Activated T-cell treated with anti-CD3 and anti-CD28 coated beads, Interleukin-2, amount 50 U/mL, for 4 hours (primary cell): ENCODE measurements around the gene ABCA1. TPM values are rescaled to one million over a fixed set of nuclear protein-coding genes. Genes with fewer than 3 reads are reported as not detected.
"Not testable (repeated sequence)": the region's sequence is repeated elsewhere in the genome, so short reads cannot be mapped to it uniquely, and the experiment has no call there.

Experiments used
- ATAC-seq, 2 donors: fragments of 200-7000 bp; cut with Tn5 transposase; one replicate each; pipeline ENCODE4 v1.10.0; 2021
- DNase-seq: peaks from one replicate; pipeline ENCODE4 v3.0.0-alpha.2; 2020
- H3K27me3 Mint-ChIP-seq: one replicate; pipeline ENCODE4 v1.8.0; 2021; ENCODE audit warnings: low read depth, mixed read lengths
- H3K36me3 Mint-ChIP-seq: one replicate; pipeline ENCODE4 v1.8.0; 2022; ENCODE audit warnings: mixed read lengths; ENCODE audit not compliant: insufficient read depth
- H3K4me1 Mint-ChIP-seq: one replicate; pipeline ENCODE4 v1.8.0; 2021; ENCODE audit warnings: low read depth, mixed read lengths
- H3K4me3 Mint-ChIP-seq: one replicate; pipeline ENCODE4 v1.8.0; 2021; ENCODE audit warnings: mild to moderate bottlenecking, moderate library complexity, mixed read lengths
- H3K9me3 Mint-ChIP-seq: one replicate; pipeline ENCODE4 v1.8.0; 2021; ENCODE audit warnings: mixed read lengths
- total RNA-seq, 3 donors: library from RNA; stranded (reverse); gene quantifications; one replicate each; pipeline ENCODE4 v1.2.1, GENCODE V29; 2021

The ABCA1 gene
- total RNA-seq, 3 donors from 2014 or later, result 0.26 to 0.30 (median 0.30) TPM

- Mint-ChIP-seq H3K27me3 (no peaks in the 10 kb centered on the region), H3K36me3 (peaks cover 10% of the 10 kb centered on the region), H3K4me1 (no peaks in the 10 kb centered on the region), H3K9me3 (no peaks in the 10 kb centered on the region), H3K4me3 (no peak overlapping the region)
- DNase-seq, result no peak
- no peak for ATAC-seq
These were observed 67.7 kb downstream of the ABCA1 start for GRCh38 chr9:104860263-104860662.

- H3K9me3 Mint-ChIP-seq, result no peaks in the 10 kb centered on the region
- DNase-seq (no peak), ATAC-seq (no peak)
- no peak overlapping the region for H3K4me3 Mint-ChIP-seq
- H3K36me3 Mint-ChIP-seq, result peaks cover 14% of the 10 kb centered on the region
- H3K4me1 Mint-ChIP-seq, result no peaks in the 10 kb centered on the region
- H3K27me3 Mint-ChIP-seq, result no peaks in the 10 kb centered on the region
These were observed 69.1 kb downstream of the ABCA1 start for GRCh38 chr9:104858846-104859245.

DNA sequence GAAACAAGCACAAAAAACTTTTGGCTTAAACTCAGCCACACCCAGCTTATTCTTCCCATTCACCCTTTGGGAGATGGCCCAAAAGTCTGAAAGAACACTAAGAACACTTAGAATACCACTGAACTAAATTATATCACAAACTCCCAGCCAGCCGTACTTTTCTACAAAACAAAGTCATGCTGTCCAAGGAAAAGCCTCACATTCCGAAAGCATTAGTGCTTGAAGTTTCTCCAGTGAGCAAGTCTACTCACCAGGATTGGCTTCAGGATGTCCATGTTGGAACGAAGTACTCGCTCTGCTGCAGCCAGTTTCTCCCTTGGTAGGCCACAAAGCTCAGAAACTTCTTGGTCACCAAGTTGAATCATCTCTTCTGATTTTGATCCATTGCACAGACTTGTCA is 69.7 kb downstream of the ABCA1 start:
- H3K9me3 Mint-ChIP-seq, result no peaks in the 10 kb centered on the region
- H3K27me3 Mint-ChIP-seq, result no peaks in the 10 kb centered on the region
- H3K36me3 Mint-ChIP-seq, result peaks cover 17% of the 10 kb centered on the region
- no peak for ATAC-seq
- no peaks in the 10 kb centered on the region for H3K4me1 Mint-ChIP-seq
- DNase-seq, result no peak
- no peak overlapping the region for H3K4me3 Mint-ChIP-seq

DNA sequence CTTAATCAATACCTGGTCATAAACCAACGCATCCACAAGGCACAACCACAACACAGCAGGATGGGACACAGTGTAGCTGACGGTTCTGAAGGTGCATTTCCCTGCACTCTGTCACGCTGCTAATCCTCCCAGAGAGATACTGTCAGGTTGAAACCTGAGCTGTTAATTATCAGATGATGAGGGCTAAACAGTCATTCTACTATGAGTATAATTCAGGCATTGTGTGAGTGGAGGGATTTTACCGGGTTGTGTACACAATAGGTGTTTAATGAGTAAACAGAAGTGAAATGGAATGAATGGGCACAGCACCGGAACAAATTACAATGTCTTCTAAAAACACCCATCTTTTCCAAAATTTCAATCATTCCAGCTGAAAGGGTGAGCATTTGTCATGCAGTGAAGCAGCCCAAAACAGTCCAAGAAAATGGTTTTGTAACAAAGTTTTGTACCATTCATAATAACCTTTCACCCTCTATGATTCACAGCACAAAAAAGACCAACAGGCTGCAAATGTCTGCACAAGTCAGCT is 71.5 kb downstream of the ABCA1 start:
- ATAC-seq, result no peak
- Mint-ChIP-seq H3K4me3 (no peak overlapping the region), H3K9me3 (no peaks in the 10 kb centered on the region), H3K27me3 (no peaks in the 10 kb centered on the region), H3K4me1 (no peaks in the 10 kb centered on the region), H3K36me3 (peaks cover 18% of the 10 kb centered on the region)
- no peak for DNase-seq

DNA sequence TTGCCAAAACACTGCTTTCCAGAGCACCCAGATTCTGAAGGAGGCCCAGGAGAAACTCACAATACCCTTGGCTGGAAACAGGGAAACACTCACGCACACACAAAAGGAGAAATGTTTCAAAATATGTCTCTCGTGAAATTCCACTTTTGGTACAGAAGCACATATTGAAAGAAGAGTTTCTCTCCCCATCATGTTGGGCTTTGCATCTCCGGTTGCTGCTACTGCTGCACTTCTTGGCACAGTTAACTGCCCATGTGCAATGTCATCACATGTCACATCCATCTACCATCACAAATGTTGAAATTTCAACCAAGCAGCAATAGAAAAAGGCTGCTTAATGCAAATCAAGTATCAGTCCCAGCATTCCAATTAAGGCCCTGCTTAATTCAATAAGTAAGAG is 72.1 kb downstream of the ABCA1 start:
- DNase-seq (no peak), ATAC-seq (no peak)
- Mint-ChIP-seq H3K4me3 (no peak overlapping the region), H3K9me3 (no peaks in the 10 kb centered on the region), H3K36me3 (peaks cover 22% of the 10 kb centered on the region), H3K27me3 (no peaks in the 10 kb centered on the region), H3K4me1 (no peaks in the 10 kb centered on the region)

DNA sequence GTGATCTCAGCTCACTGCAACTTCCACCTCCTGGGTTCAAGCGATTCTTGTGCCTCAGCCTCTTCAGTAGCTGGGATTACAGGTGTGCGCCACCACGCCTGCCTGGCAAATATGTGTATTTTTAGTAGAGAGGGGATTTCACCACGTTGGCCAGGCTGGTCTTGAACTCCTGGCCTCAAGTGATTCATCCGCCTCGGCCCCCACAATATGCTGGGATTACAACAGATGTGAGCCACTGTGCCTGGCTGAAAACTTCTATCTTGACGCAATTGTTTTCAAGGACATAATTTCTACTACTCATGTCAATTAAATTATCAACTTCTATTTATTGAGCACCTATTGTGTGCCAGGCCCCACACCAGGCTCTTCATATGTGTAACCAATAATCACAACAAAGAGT is 72.7 kb downstream of the ABCA1 start:
- H3K27me3 Mint-ChIP-seq, ATAC-seq, H3K9me3 Mint-ChIP-seq, H3K4me3 Mint-ChIP-seq, DNase-seq, H3K4me1 Mint-ChIP-seq: not testable (repeated sequence)
- peaks cover 22% of the 10 kb centered on the region for H3K36me3 Mint-ChIP-seq

GRCh38 chr9:104854613-104855012 is 73.3 kb downstream of the ABCA1 start:
- Mint-ChIP-seq H3K27me3 (no peaks in the 10 kb centered on the region), H3K4me3 (no peak overlapping the region), H3K9me3 (no peaks in the 10 kb centered on the region), H3K36me3 (peaks cover 22% of the 10 kb centered on the region), H3K4me1 (no peaks in the 10 kb centered on the region)
- ATAC-seq (no peak), DNase-seq (no peak)

GRCh38 chr9:104853683-104854082 is 74.3 kb downstream of the ABCA1 start:
- no peaks in the 10 kb centered on the region for H3K9me3 Mint-ChIP-seq

GRCh38 chr9:104853159-104853558 is 74.8 kb downstream of the ABCA1 start:
- H3K4me1 Mint-ChIP-seq, result no peaks in the 10 kb centered on the region
- no peak for ATAC-seq
- peaks cover 22% of the 10 kb centered on the region for H3K36me3 Mint-ChIP-seq
- H3K4me3 Mint-ChIP-seq, result no peak overlapping the region
- DNase-seq, result no peak
- H3K27me3 Mint-ChIP-seq, result no peaks in the 10 kb centered on the region
- H3K9me3 Mint-ChIP-seq, result no peaks in the 10 kb centered on the region

More at GRCh38 chr9:104853683-104854082, 74.3 kb downstream of the ABCA1 start:
- Mint-ChIP-seq H3K36me3 (peaks cover 23% of the 10 kb centered on the region), H3K4me1 (no peaks in the 10 kb centered on the region), H3K4me3 (no peak overlapping the region), H3K27me3 (no peaks in the 10 kb centered on the region)
- no peak for ATAC-seq
- no peak for DNase-seq

DNA sequence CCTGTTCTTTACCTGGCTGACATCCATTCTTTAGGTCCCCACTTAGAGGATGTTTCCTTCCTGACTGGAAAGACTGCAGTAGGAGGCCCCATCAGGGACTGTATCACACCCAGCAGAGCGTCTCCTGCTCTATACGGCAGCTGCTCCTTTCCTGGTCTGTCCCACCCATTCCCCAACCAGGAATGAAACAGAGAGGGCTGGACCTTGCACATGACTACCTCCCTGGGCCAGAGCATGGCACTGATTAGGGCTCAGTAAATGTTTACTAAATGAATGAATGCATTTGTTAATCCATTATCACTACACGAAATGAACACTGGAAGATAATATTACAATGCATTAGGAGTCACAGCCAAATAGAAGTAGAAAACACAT is 76.4 kb downstream of the ABCA1 start:
- no peak for DNase-seq
- Mint-ChIP-seq H3K36me3 (peaks cover 19% of the 10 kb centered on the region), H3K4me3 (no peak overlapping the region), H3K27me3 (no peaks in the 10 kb centered on the region), H3K4me1 (no peaks in the 10 kb centered on the region), H3K9me3 (no peaks in the 10 kb centered on the region)
- ATAC-seq, result no peak

GRCh38 chr9:104850786-104851545 is 77.0 kb downstream of the ABCA1 start:
- Mint-ChIP-seq H3K4me3 (no peak overlapping the region), H3K36me3 (peaks cover 15% of the 10 kb centered on the region), H3K27me3 (no peaks in the 10 kb centered on the region), H3K4me1 (no peaks in the 10 kb centered on the region), H3K9me3 (no peaks in the 10 kb centered on the region)
- no peak for ATAC-seq
- DNase-seq, result no peak

GRCh38 chr9:104849023-104849422 is 78.9 kb downstream of the ABCA1 start:
- Mint-ChIP-seq H3K4me1 (no peaks in the 10 kb centered on the region), H3K4me3 (no peak overlapping the region), H3K36me3 (peaks cover 12% of the 10 kb centered on the region), H3K9me3 (no peaks in the 10 kb centered on the region), H3K27me3 (no peaks in the 10 kb centered on the region)
- DNase-seq (no peak), ATAC-seq (no peak)

GRCh38 chr9:104844710-104845109 is 83.2 kb downstream of the ABCA1 start:
- peaks cover 15% of the 10 kb centered on the region for H3K36me3 Mint-ChIP-seq
- no peaks in the 10 kb centered on the region for H3K9me3 Mint-ChIP-seq
- H3K4me3 Mint-ChIP-seq, result no peak overlapping the region
- H3K4me1 Mint-ChIP-seq, result no peaks in the 10 kb centered on the region
- ATAC-seq, result no peak
- H3K27me3 Mint-ChIP-seq, result peaks cover 3% of the 10 kb centered on the region
- no peak for DNase-seq

DNA sequence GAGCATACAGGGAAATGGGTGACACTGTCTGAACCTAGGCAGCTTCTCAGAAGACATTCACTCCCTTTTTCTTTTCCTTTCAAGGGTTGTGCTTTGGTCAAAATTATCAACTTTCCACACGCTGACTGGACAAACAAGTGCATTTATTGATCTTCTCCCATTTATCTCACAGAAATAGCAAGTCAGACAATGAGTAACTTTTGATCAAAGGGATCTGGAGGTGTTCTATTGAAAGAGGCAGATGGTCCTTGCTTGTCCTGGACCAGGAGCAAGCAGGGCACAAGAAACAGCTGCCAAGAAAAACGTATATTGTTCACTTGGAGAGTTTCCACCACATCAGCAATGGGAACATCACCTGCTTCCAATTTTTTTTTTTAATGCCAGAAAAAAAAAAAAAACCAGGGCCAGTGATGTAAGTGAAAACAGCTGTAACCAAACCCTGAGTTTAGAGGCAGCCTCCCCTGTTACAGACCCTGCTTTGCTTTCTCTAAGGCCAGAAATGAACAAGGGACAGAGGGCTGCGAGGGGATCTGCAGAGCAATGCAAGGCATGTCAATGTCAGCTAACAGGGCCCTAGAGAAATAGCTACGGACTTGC is 84.2 kb downstream of the ABCA1 start:
- no peak for DNase-seq
- H3K4me3 Mint-ChIP-seq, result no peak overlapping the region
- H3K27me3 Mint-ChIP-seq, result peaks cover 3% of the 10 kb centered on the region
- peaks cover 14% of the 10 kb centered on the region for H3K36me3 Mint-ChIP-seq
- H3K4me1 Mint-ChIP-seq, result no peaks in the 10 kb centered on the region
- ATAC-seq, result no peak
- H3K9me3 Mint-ChIP-seq, result no peaks in the 10 kb centered on the region

GRCh38 chr9:104842698-104843097 is 85.3 kb downstream of the ABCA1 start:
- Mint-ChIP-seq H3K9me3 (no peaks in the 10 kb centered on the region), H3K36me3 (peaks cover 15% of the 10 kb centered on the region), H3K4me3 (no peak overlapping the region), H3K27me3 (peaks cover 3% of the 10 kb centered on the region), H3K4me1 (no peaks in the 10 kb centered on the region)
- DNase-seq, result no peak
- no peak for ATAC-seq
